K562 (cell line): ENCODE data around the gene BSDC1. TPM values are rescaled to one million over a fixed set of nuclear protein-coding genes. Genes with fewer than 3 reads are reported as not detected.

Source experiments
- POLR2G ChIP-seq: fragments of 200-400 bp; formaldehyde crosslinking; IDR thresholded peaks from 2 replicates; pipeline ENCODE4 v1.6.1; 2017; ENCODE audit warnings: low read depth, mild to moderate bottlenecking, antibody characterized with exemption, low read length, moderate library complexity
- RBM14 ChIP-seq: fragments of 200-400 bp; formaldehyde crosslinking; IDR thresholded peaks from 2 replicates; pipeline ENCODE4 v1.6.1; 2018; ENCODE audit warnings: low read depth, mild to moderate bottlenecking, low read length, moderate library complexity, borderline replicate concordance; ENCODE audit not compliant: insufficient read depth
- SMARCB1 ChIP-seq: IDR thresholded peaks from 2 replicates; pipeline ENCODE4 v1.6.1; 2011; ENCODE audit warnings: improper control_type of control experiment, low read depth; ENCODE audit not compliant: insufficient read length
- TAF15 ChIP-seq: fragments of 200-400 bp; formaldehyde crosslinking; IDR thresholded peaks from 2 replicates; pipeline ENCODE4 v1.6.1; 2017; ENCODE audit warnings: mild to moderate bottlenecking, low read depth, low read length, moderate library complexity
- TARDBP ChIP-seq: fragments of 450-650 bp; IDR thresholded peaks from 2 replicates; pipeline ENCODE4 v1.6.1; 2016
- ZFP1 ChIP-seq: fragments of 450-650 bp; formaldehyde crosslinking; IDR thresholded peaks from 2 replicates; pipeline ENCODE4 v1.4.0; 2020; ENCODE audit warnings: mild to moderate bottlenecking, mixed read lengths
- polyA plus RNA-seq, 8 experiments: library from polyadenylated mRNA; depleted of rRNA in 4 of 8; stranded (reverse) in 5 of 8; unstranded in 3 of 8; fragments of >200 nt; fragmentation: Nextera tagmentation in 2 of 8; fragmentation: Illumina TruSeq in 1 of 8; extraction: Ambion mirVana in 2 of 8; extraction: Trizol in 1 of 8; gene quantifications; 2 replicates each; pipeline versions ENCODE4 v1.2.1 to v1.2.3, GENCODE V29; 2011 to 2014; ENCODE audit warnings: inconsistent platforms in 1 of 8, missing spikeins in 1 of 8
- total RNA-seq, 7 experiments: library from RNA; depleted of rRNA in 6 of 7; stranded (reverse); fragments of >200 nt in 6 of 7; fragmentation: Illumina TruSeq in 2 of 7; extraction: Trizol in 2 of 7; gene quantifications; 2 replicates each; pipeline versions ENCODE4 v1.2.1 to v1.2.3, GENCODE V29; 2011 to 2021; ENCODE audit warnings: low replicate concordance in 1 of 7
- TF ChIP-seq, protein P1 (sequence below): fragments of 450-650 bp; IDR thresholded peaks from 2 replicates; pipeline ENCODE4 v1.6.1; 2016; ENCODE audit warnings: borderline replicate concordance
- TF ChIP-seq, protein P2 (sequence below): IDR thresholded peaks from 3 replicates; pipeline ENCODE4 v1.6.1; 2011; ENCODE audit warnings: borderline replicate concordance, mild to moderate bottlenecking, moderate library complexity; ENCODE audit not compliant: insufficient read length; ENCODE audit errors: extremely low read depth

The BSDC1 gene
- total and polyA plus RNA-seq, 9 of the 15 experiments (the other 6 are each of a cell fraction or from before 2014, with no cell fraction given), result 10.2 to 96.8 (median 73.1) TPM

GRCh38 chr1:32361674-32362473 lies 32.4 kb downstream of the BSDC1 start (continued):
- TF ChIP-seq, protein P1, sequence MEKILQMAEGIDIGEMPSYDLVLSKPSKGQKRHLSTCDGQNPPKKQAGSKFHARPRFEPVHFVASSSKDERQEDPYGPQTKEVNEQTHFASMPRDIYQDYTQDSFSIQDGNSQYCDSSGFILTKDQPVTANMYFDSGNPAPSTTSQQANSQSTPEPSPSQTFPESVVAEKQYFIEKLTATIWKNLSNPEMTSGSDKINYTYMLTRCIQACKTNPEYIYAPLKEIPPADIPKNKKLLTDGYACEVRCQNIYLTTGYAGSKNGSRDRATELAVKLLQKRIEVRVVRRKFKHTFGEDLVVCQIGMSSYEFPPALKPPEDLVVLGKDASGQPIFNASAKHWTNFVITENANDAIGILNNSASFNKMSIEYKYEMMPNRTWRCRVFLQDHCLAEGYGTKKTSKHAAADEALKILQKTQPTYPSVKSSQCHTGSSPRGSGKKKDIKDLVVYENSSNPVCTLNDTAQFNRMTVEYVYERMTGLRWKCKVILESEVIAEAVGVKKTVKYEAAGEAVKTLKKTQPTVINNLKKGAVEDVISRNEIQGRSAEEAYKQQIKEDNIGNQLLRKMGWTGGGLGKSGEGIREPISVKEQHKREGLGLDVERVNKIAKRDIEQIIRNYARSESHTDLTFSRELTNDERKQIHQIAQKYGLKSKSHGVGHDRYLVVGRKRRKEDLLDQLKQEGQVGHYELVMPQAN, result no peak
- TF ChIP-seq RBM14 (0 out of 2 replicates have a peak, but pooled peaks have one; percentile 51), POLR2G (peak; percentile 77), TAF15 (no peak), TARDBP (no peak), SMARCB1 (no peak), ZFP1 (CRISPR knock-in tag) (no peak)
- TF ChIP-seq, protein P2, sequence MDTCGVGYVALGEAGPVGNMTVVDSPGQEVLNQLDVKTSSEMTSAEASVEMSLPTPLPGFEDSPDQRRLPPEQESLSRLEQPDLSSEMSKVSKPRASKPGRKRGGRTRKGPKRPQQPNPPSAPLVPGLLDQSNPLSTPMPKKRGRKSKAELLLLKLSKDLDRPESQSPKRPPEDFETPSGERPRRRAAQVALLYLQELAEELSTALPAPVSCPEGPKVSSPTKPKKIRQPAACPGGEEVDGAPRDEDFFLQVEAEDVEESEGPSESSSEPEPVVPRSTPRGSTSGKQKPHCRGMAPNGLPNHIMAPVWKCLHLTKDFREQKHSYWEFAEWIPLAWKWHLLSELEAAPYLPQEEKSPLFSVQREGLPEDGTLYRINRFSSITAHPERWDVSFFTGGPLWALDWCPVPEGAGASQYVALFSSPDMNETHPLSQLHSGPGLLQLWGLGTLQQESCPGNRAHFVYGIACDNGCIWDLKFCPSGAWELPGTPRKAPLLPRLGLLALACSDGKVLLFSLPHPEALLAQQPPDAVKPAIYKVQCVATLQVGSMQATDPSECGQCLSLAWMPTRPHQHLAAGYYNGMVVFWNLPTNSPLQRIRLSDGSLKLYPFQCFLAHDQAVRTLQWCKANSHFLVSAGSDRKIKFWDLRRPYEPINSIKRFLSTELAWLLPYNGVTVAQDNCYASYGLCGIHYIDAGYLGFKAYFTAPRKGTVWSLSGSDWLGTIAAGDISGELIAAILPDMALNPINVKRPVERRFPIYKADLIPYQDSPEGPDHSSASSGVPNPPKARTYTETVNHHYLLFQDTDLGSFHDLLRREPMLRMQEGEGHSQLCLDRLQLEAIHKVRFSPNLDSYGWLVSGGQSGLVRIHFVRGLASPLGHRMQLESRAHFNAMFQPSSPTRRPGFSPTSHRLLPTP, result no peak
